ENCODE measurements around the gene SLC14A1. TPM values are rescaled to one million over a fixed set of nuclear protein-coding genes. Genes with fewer than 3 reads are reported as not detected.

SLC14A1 gene
- total RNA-seq, 3 donors from 2014 or later (not counting 1 experiment from before 2014, with no cell fraction given) = 21.2 to 51.6 (median 42.2) TPM

DNA sequence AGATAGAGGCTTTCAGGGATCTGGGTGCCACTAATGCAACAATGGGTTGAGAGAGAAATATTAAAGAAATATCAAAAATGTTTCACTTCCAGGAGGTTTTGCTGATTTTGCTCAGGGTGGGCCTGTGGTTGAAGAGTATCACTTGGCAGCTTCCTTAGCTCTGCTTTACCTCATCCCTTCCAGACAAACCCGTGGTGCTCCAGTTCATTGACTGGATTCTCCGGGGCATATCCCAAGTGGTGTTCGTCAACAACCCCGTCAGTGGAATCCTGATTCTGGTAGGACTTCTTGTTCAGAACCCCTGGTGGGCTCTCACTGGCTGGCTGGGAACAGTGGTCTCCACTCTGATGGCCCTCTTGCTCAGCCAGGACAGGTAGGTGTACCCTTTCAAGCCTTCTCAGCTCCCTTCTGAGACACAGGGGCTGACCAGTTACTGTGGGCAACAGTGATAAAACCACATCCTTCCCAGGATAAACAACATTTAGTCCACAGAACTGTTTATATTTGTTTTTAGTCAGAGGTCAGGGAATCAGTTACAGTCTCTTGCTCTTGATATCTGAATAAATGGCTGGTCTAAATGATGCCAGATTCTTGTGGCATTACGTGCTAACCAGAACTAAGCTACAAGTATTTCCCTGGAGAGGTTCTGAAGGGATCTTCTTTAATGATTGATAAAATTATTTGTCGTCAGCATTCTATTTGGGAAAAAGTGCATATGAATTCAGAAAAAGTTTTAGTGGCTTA is 7.0 kb downstream of the SLC14A1 start:
- Histone ChIP-seq H3K27ac (ENCODE audit: low read length) (no peak overlapping the region), H3K4me3 (ENCODE audit: low read length) (no peak overlapping the region), H3K36me3 (ENCODE audit: control insufficient read depth, insufficient read depth, low read length) (no peaks in the 10 kb centered on the region), H3K27me3 (ENCODE audit: control insufficient read depth, insufficient read depth, low read length) (no peaks in the 10 kb centered on the region), H3K4me1 (ENCODE audit: control insufficient read depth, insufficient read depth, low read length) (peaks cover 3% of the 10 kb centered on the region), H3K9me3 (ENCODE audit: control insufficient read depth, insufficient read depth, low read length) (no peaks in the 10 kb centered on the region)
- Mint-ChIP-seq H3K9me3 (no peaks in the 10 kb centered on the region), H3K36me3 (peaks cover 4% of the 10 kb centered on the region), H3K4me1 (peaks cover 9 to 12% of the 10 kb centered on the region in 2 donors), H3K27ac (no peak overlapping the region), H3K4me3 (no peak overlapping the region), H3K27me3 (ENCODE audit: low read depth in 2 of 2) (no peaks in the 10 kb centered on the region)
- intact Hi-C loops (cut with micrococcal nuclease) = no loop called here
- DNase-seq (no peak), ATAC-seq (no peak)
- TF ChIP-seq, protein P1, sequence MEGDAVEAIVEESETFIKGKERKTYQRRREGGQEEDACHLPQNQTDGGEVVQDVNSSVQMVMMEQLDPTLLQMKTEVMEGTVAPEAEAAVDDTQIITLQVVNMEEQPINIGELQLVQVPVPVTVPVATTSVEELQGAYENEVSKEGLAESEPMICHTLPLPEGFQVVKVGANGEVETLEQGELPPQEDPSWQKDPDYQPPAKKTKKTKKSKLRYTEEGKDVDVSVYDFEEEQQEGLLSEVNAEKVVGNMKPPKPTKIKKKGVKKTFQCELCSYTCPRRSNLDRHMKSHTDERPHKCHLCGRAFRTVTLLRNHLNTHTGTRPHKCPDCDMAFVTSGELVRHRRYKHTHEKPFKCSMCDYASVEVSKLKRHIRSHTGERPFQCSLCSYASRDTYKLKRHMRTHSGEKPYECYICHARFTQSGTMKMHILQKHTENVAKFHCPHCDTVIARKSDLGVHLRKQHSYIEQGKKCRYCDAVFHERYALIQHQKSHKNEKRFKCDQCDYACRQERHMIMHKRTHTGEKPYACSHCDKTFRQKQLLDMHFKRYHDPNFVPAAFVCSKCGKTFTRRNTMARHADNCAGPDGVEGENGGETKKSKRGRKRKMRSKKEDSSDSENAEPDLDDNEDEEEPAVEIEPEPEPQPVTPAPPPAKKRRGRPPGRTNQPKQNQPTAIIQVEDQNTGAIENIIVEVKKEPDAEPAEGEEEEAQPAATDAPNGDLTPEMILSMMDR (IDR thresholded peaks at IDR 0.05) = no peak
- 75% methylated on average over 6 of the region's 6 CpGs for WGBS (ENCODE audit: insufficient coverage)

DNA sequence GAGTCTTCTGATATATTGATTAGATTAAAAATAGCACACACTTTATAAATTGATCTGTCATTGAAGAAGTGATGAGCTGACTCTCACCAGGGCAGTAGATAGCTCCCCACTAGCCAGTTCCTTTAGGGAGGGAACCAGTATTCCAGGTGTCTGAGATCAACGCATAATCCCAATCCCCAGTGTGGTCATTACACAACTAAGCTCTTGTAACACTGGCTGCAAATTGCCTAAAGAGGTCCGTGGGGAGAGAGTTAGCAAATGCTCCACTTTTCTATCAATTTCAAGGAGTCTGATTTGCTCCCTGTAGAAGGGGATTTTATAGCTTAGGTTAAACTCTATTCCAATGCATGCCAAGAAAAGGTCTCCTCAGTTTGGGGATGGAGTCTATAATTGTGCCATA is 7.7 kb downstream of the SLC14A1 start:
- Histone ChIP-seq H3K9me3 (ENCODE audit: control insufficient read depth, insufficient read depth, low read length) (no peaks in the 10 kb centered on the region), H3K27me3 (ENCODE audit: control insufficient read depth, insufficient read depth, low read length) (no peaks in the 10 kb centered on the region), H3K4me3 (ENCODE audit: low read length) (no peak overlapping the region), H3K27ac (ENCODE audit: low read length) (no peak overlapping the region), H3K36me3 (ENCODE audit: control insufficient read depth, insufficient read depth, low read length) (no peaks in the 10 kb centered on the region), H3K4me1 (ENCODE audit: control insufficient read depth, insufficient read depth, low read length) (peaks cover 3% of the 10 kb centered on the region)
- no peak for ATAC-seq
- Mint-ChIP-seq H3K27ac (no peak overlapping the region), H3K27me3 (ENCODE audit: low read depth in 2 of 2) (no peaks in the 10 kb centered on the region), H3K36me3 (peaks cover 6% of the 10 kb centered on the region), H3K4me3 (no peak overlapping the region), H3K9me3 (no peaks in the 10 kb centered on the region), H3K4me1 (peaks cover 9 to 12% of the 10 kb centered on the region in 2 donors)
- TF ChIP-seq, protein P1 (IDR thresholded peaks at IDR 0.05) = no peak
- no peak for DNase-seq
- 91% methylated on average over 1 of the region's 2 CpGs for WGBS (ENCODE audit: insufficient coverage)
- intact Hi-C loops (cut with micrococcal nuclease) = no loop called here

DNA sequence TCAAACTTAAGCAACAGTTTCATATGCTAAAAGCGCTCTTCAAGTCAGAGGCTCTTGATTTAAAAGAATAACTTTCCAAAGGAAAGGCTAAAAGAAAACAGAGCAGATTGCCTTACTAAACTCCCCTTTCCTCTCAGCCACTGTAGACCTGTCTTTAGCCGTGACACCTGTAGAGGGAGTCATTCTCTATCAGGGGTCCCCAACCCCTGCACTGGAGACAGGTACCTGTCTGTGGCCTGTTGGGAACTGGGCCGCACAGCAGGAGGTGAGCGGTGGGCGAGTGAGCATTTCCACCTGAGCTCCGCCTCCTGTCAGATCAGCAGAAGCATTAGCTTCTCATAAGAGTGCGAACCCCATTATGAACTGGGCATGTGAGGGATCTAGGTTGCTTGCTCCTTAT is 9.6 kb downstream of the SLC14A1 start:
- Histone ChIP-seq H3K36me3 (ENCODE audit: control insufficient read depth, insufficient read depth, low read length) (no peaks in the 10 kb centered on the region), H3K27me3 (ENCODE audit: control insufficient read depth, insufficient read depth, low read length) (no peaks in the 10 kb centered on the region), H3K27ac (ENCODE audit: low read length) (no peak overlapping the region), H3K4me3 (ENCODE audit: low read length) (no peak overlapping the region), H3K4me1 (ENCODE audit: control insufficient read depth, insufficient read depth, low read length) (peaks cover 3% of the 10 kb centered on the region), H3K9me3 (ENCODE audit: control insufficient read depth, insufficient read depth, low read length) (no peaks in the 10 kb centered on the region)
- no peaks in the 10 kb centered on the region for H3K27me3 Mint-ChIP-seq (ENCODE audit: low read depth in 2 of 2)
- WGBS (ENCODE audit: insufficient coverage) = 90% methylated on average over 7 of the region's 7 CpGs
- TF ChIP-seq, protein P1 (IDR thresholded peaks at IDR 0.05) = no peak
- no peak for ATAC-seq
- H3K27ac Mint-ChIP-seq = no peak overlapping the region
- intact Hi-C loops (cut with micrococcal nuclease) = no loop called here
- no peak for DNase-seq
- no peaks in the 10 kb centered on the region for H3K9me3 Mint-ChIP-seq
- no peak overlapping the region for H3K4me3 Mint-ChIP-seq
- H3K36me3 Mint-ChIP-seq = peaks cover 16% of the 10 kb centered on the region
- peaks cover 9 to 12% of the 10 kb centered on the region in 2 donors for H3K4me1 Mint-ChIP-seq

DNA sequence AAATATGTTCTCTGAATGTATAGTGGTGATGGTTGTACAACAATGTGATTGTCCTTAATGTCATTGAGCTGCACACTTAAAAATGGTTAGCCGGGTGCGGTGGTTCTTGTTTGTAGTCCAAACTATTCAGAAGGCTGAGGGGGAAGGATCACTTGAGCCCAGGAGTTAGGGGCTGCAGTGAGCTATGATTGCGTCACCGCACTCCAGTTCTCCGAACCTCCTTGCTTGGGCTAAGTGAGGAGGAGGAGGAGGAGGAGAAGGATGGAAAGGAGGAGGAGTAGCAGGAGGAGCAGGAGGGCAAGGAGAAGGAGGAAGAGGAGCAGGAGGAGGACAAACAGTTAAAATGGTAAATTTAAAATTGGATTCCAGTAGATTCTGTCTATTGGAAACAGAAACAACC is 10.5 kb downstream of the SLC14A1 start:
- Histone ChIP-seq H3K27ac (ENCODE audit: low read length) (no peak overlapping the region), H3K9me3 (ENCODE audit: control insufficient read depth, insufficient read depth, low read length) (no peaks in the 10 kb centered on the region), H3K4me1 (ENCODE audit: control insufficient read depth, insufficient read depth, low read length) (peaks cover 3% of the 10 kb centered on the region), H3K36me3 (ENCODE audit: control insufficient read depth, insufficient read depth, low read length) (no peaks in the 10 kb centered on the region), H3K27me3 (ENCODE audit: control insufficient read depth, insufficient read depth, low read length) (no peaks in the 10 kb centered on the region), H3K4me3 (ENCODE audit: low read length) (no peak overlapping the region)
- intact Hi-C loops (cut with micrococcal nuclease) = no loop called here
- H3K27ac Mint-ChIP-seq = no peak overlapping the region
- DNase-seq = no peak
- no peak for ATAC-seq
- H3K9me3 Mint-ChIP-seq = no peaks in the 10 kb centered on the region
- H3K27me3 Mint-ChIP-seq (ENCODE audit: low read depth in 2 of 2) = no peaks in the 10 kb centered on the region
- WGBS (ENCODE audit: insufficient coverage) = 97% methylated on average over 5 of the region's 5 CpGs
- TF ChIP-seq, protein P1 (IDR thresholded peaks at IDR 0.05) = no peak
- H3K36me3 Mint-ChIP-seq = peaks cover 16% of the 10 kb centered on the region
- H3K4me3 Mint-ChIP-seq = no peak overlapping the region
- H3K4me1 Mint-ChIP-seq = peaks cover 9 to 12% of the 10 kb centered on the region in 2 donors

Measured in natural killer cell (primary cell).